Fibroblast of lung (primary cell): ENCODE data around the gene SLC6A4. TPM values are rescaled to one million over a fixed set of nuclear protein-coding genes. Genes with fewer than 3 reads are reported as not detected.

Source experiments
- DNase-seq, 2 donors: peaks; one replicate each; pipeline versions ENCODE4 v3.0.0 to v3.0.0-alpha.2; 2010; ENCODE audit warnings: low read depth in 2 of 2
- H2AFZ ChIP-seq: 2 replicates; pipeline ENCODE4 v1.5.1; 2012; ENCODE audit warnings: low read length, control low read depth, inconsistent platforms
- H3K27ac ChIP-seq: 2 replicates; pipeline ENCODE4 v1.5.1; 2011; ENCODE audit warnings: low read length, control low read depth; ENCODE audit not compliant: insufficient read depth
- H3K27me3 ChIP-seq: 2 replicates; pipeline ENCODE4 v1.5.1; 2011; ENCODE audit warnings: mild to moderate bottlenecking, low read length; ENCODE audit not compliant: control insufficient read depth, insufficient read depth
- H3K36me3 ChIP-seq: 2 replicates; pipeline ENCODE4 v1.5.1; 2011; ENCODE audit warnings: low read length; ENCODE audit not compliant: control insufficient read depth, insufficient read depth
- H3K4me1 ChIP-seq: 2 replicates; pipeline ENCODE4 v1.5.1; 2011; ENCODE audit warnings: low read length; ENCODE audit not compliant: control insufficient read depth, insufficient read depth; ENCODE audit errors: extremely low read depth
- H3K4me2 ChIP-seq: 2 replicates; pipeline ENCODE4 v1.5.1; 2011; ENCODE audit warnings: low read length, control low read depth; ENCODE audit not compliant: insufficient read depth; ENCODE audit errors: extremely low read depth
- H3K4me3 ChIP-seq, 4 experiments: fragments of 200-600 bp in 1 of 4; sonication (generic) in 1 of 4; replicated peaks in 1 of 4; 2 replicates each; pipeline ENCODE4 v1.5.1; 2011 to 2016; ENCODE audit warnings: low read length in 4 of 4, low read depth in 3 of 4, mild to moderate bottlenecking in 3 of 4, control low read depth in 2 of 4, inconsistent platforms in 1 of 4, mixed read lengths in 1 of 4; ENCODE audit not compliant: insufficient read depth in 1 of 4; ENCODE audit errors: control extremely low read depth in 1 of 4
- H3K79me2 ChIP-seq: 2 replicates; pipeline ENCODE4 v1.5.1; 2012; ENCODE audit warnings: mild to moderate bottlenecking, low read length, inconsistent platforms; ENCODE audit not compliant: control insufficient read depth, insufficient read depth
- H3K9ac ChIP-seq: 2 replicates; pipeline ENCODE4 v1.5.1; 2011; ENCODE audit warnings: mild to moderate bottlenecking, low read length, control low read depth; ENCODE audit not compliant: insufficient read depth
- H3K9me3 ChIP-seq: 2 replicates; pipeline ENCODE4 v1.5.1; 2012; ENCODE audit warnings: low read depth, low read length; ENCODE audit not compliant: control insufficient read depth, insufficient read depth
- H4K20me1 ChIP-seq: 2 replicates; pipeline ENCODE4 v1.5.1; 2011; ENCODE audit warnings: low read length; ENCODE audit not compliant: control insufficient read depth, insufficient read depth; ENCODE audit errors: extremely low read depth
- CTCF ChIP-seq, 2 donors: IDR thresholded peaks in 1 of 2; conservative IDR thresholded peaks in 1 of 2; 1 replicate in 1 of 2; 2 replicates in 1 of 2; pipeline ENCODE4 v1.5.1; 2011 to 2012; ENCODE audit warnings: low read length in 2 of 2, control low read depth in 1 of 2, inconsistent platforms in 1 of 2, low read depth in 1 of 2, mild to moderate bottlenecking in 1 of 2
- EZH2 ChIP-seq: IDR thresholded peaks from 2 replicates; pipeline ENCODE4 v1.5.1; 2012; ENCODE audit warnings: low read length, control low read depth, mild to moderate bottlenecking; ENCODE audit errors: missing control alignments
- polyA plus RNA-seq, 2 donors: library from polyadenylated mRNA; depleted of rRNA in 1 of 2; stranded (reverse) in 1 of 2; unstranded in 1 of 2; fragments of >200 nt; gene quantifications; 2 replicates each; pipeline ENCODE4 v1.2.1, GENCODE V29; 2011 to 2012; ENCODE audit warnings: missing spikeins in 1 of 2
- total RNA-seq: library from RNA; depleted of rRNA; stranded (reverse); fragments of >200 nt; gene quantifications from 2 replicates; pipeline ENCODE4 v1.2.1, GENCODE V29; 2014

SLC6A4 gene
- total and polyA plus RNA-seq, 2 donors (not counting 1 experiment from before 2014, with no cell fraction given), result not detected

GRCh38 chr17:30220414-30220813, 15.1 kb downstream of the SLC6A4 start:
- no peaks in the 10 kb centered on the region for H3K9me3 ChIP-seq
- DNase-seq, result no peak

GRCh38 chr17:30219833-30220232, 15.7 kb downstream of the SLC6A4 start:
- Histone ChIP-seq H4K20me1 (no peaks in the 10 kb centered on the region), H3K9me3 (no peaks in the 10 kb centered on the region), H3K79me2 (no peaks in the 10 kb centered on the region), H3K9ac (no peak overlapping the region), H3K27me3 (peaks cover 18% of the 10 kb centered on the region), H2AFZ (no peak overlapping the region), H3K4me3 (no peak overlapping the region), H3K27ac (no peak overlapping the region), H3K36me3 (no peaks in the 10 kb centered on the region), H3K4me1 (no peaks in the 10 kb centered on the region), H3K4me2 (no peak overlapping the region)
- no peak for TF ChIP-seq EZH2
- DNase-seq, result no peak

More at GRCh38 chr17:30220414-30220813, 15.1 kb downstream of the SLC6A4 start:
- no peak overlapping the region for H3K9ac ChIP-seq
- H3K4me3 ChIP-seq, result no peak overlapping the region
- H3K36me3 ChIP-seq, result no peaks in the 10 kb centered on the region
- H2AFZ ChIP-seq, result no peak overlapping the region
- TF ChIP-seq CTCF (conservative IDR thresholded peaks at IDR 0.05 in 1 of 2, IDR thresholded peaks at IDR 0.05 in 1 of 2; ENCODE audit: low read depth in 1 of 2, low read length in 2 of 2), result no peak
- TF ChIP-seq EZH2, result no peak
- H3K4me1 ChIP-seq, result no peaks in the 10 kb centered on the region
- H3K27me3 ChIP-seq, result peaks cover 18% of the 10 kb centered on the region
- H3K27ac ChIP-seq, result no peak overlapping the region
- H4K20me1 ChIP-seq, result no peaks in the 10 kb centered on the region
- no peaks in the 10 kb centered on the region for H3K79me2 ChIP-seq
- H3K4me2 ChIP-seq, result no peak overlapping the region

- DNase-seq, result no peak
- no peaks in the 10 kb centered on the region for H3K79me2 ChIP-seq
- H3K9me3 ChIP-seq, result no peaks in the 10 kb centered on the region
- no peaks in the 10 kb centered on the region for H4K20me1 ChIP-seq
- H3K4me3 ChIP-seq, result no peak overlapping the region
- TF ChIP-seq EZH2, result no peak
- H3K4me1 ChIP-seq, result no peaks in the 10 kb centered on the region
- no peaks in the 10 kb centered on the region for H3K36me3 ChIP-seq
- H3K9ac ChIP-seq, result no peak overlapping the region
- H2AFZ ChIP-seq, result no peak overlapping the region
- H3K27ac ChIP-seq, result no peak overlapping the region
- H3K4me2 ChIP-seq, result no peak overlapping the region
- H3K27me3 ChIP-seq, result peaks cover 18% of the 10 kb centered on the region
Observed at GRCh38 chr17:30219315-30219714, 16.2 kb downstream of the SLC6A4 start.

GRCh38 chr17:30218799-30219198, 16.7 kb downstream of the SLC6A4 start:
- H3K36me3 ChIP-seq, result no peaks in the 10 kb centered on the region
- no peaks in the 10 kb centered on the region for H4K20me1 ChIP-seq
- H3K4me1 ChIP-seq, result no peaks in the 10 kb centered on the region
- H3K79me2 ChIP-seq, result no peaks in the 10 kb centered on the region
- H3K4me3 ChIP-seq, result no peak overlapping the region
- H3K4me2 ChIP-seq, result no peak overlapping the region
- no peak for DNase-seq
- no peak overlapping the region for H3K9ac ChIP-seq
- no peak overlapping the region for H2AFZ ChIP-seq
- no peaks in the 10 kb centered on the region for H3K9me3 ChIP-seq
- H3K27me3 ChIP-seq, result peaks cover 18% of the 10 kb centered on the region
- no peak overlapping the region for H3K27ac ChIP-seq
- TF ChIP-seq CTCF (conservative IDR thresholded peaks at IDR 0.05 in 1 of 2, IDR thresholded peaks at IDR 0.05 in 1 of 2; ENCODE audit: low read depth in 1 of 2, low read length in 2 of 2), result no peak
- TF ChIP-seq EZH2, result no peak
